Activated naive CD4-positive, alpha-beta T cell treated with anti-CD3 and anti-CD28 coated beads, Interleukin-2, amount 50 U/mL, for 72 hours (primary cell): ENCODE data around the gene RIPOR3. TPM values are rescaled to one million over a fixed set of nuclear protein-coding genes. Genes with fewer than 3 reads are reported as not detected.

ENCODE experiments used
- ATAC-seq, 2 donors: fragments of 150-1000 bp; cut with Tn5 transposase; 2 replicates each; pipeline ENCODE4 v1.10.0; 2021; ENCODE audit warnings: mild to moderate bottlenecking in 2 of 2, moderate library complexity in 2 of 2
- DNase-seq, 2 donors: peaks; one replicate each; pipeline ENCODE4 v3.0.0; 2021 to 2022; ENCODE audit warnings: low spot score in 2 of 2
- H3K27ac Mint-ChIP-seq, 2 donors: one replicate each; pipeline ENCODE4 v1.8.0; 2022; ENCODE audit warnings: mild to moderate bottlenecking in 2 of 2, mixed read lengths in 2 of 2
- H3K36me3 Mint-ChIP-seq, 2 donors: one replicate each; pipeline ENCODE4 v1.8.0; 2022; ENCODE audit warnings: mixed read lengths in 2 of 2
- H3K9me3 Mint-ChIP-seq, 2 donors: one replicate each; pipeline ENCODE4 v1.8.0; 2022; ENCODE audit warnings: mixed read lengths in 2 of 2
- total RNA-seq, 2 donors: library from RNA; stranded (reverse); gene quantifications; one replicate each; pipeline ENCODE4 v1.2.3, GENCODE V29; 2022

RIPOR3 gene
- total RNA-seq, 2 donors from 2014 or later = 0.08 TPM; not detected in 1

DNA sequence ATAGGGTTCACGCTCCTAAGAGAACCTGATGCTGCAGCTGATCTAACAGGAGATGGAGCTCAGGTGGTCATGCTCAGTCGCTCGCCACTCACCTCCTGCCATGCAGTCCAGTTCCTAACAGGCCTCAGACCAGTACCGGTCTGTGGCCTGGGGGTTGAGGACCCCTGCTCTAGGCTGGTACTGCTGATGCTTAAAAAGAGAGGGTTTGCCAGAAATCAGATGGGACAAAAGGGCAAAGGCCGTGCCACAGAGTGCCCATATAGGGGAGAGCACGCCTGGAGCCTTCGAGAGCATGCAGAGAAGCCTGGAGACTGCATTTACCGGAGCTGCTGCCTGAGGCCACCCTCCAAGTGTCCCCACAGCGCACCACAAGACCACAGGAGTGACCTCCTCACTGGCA lies 105.7 kb downstream of the RIPOR3 start:
- DNase-seq (no peak), ATAC-seq (no peak)
- Mint-ChIP-seq H3K36me3 (peaks cover 4 to 28% of the 10 kb centered on the region in 2 donors), H3K27ac (peak overlapping the region; percentile 17 to 50), H3K9me3 (no peaks in the 10 kb centered on the region)

DNA sequence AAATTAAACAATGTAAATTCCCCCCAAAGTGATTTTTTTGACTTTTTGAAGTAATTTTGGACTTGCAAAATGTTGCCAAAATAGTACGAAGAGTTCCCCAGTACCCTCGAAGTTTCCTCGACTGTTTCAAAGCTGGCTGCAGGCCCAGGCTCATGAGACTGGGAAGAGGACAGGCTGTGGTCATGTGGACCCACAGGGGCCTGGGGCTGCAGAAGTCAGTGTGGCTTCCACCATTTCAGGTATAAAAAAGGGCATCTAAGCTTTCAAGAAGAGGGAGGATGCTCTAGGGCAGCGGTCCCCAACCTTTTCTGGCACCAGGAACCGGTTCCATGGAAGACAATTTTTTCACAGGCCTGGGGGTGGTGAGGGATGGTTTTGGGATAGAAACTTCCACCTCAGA lies 106.1 kb downstream of the RIPOR3 start:
- H3K27ac Mint-ChIP-seq = peak overlapping the region; percentile 17 to 50

GRCh38 chr20:50584687-50585086 lies 106.7 kb downstream of the RIPOR3 start:
- DNase-seq (no peak), ATAC-seq (no peak)
- H3K9me3 Mint-ChIP-seq = no peaks in the 10 kb centered on the region
- H3K27ac Mint-ChIP-seq = peak overlapping the region; percentile 17 to 41
- peaks cover 10 to 34% of the 10 kb centered on the region in 2 donors for H3K36me3 Mint-ChIP-seq

More for the DNA sequence above, 106.1 kb downstream of the RIPOR3 start:
- Mint-ChIP-seq H3K9me3 (no peaks in the 10 kb centered on the region), H3K36me3 (peaks cover 8 to 33% of the 10 kb centered on the region in 2 donors)
- ATAC-seq (no peak), DNase-seq (no peak)

GRCh38 chr20:50583442-50584150 lies 107.7 kb downstream of the RIPOR3 start:
- Mint-ChIP-seq H3K9me3 (no peaks in the 10 kb centered on the region), H3K36me3 (peaks cover 15 to 42% of the 10 kb centered on the region in 2 donors), H3K27ac (peak overlapping the region in 1 of 2 donors; percentile 26)
- no peak for ATAC-seq
- DNase-seq = no peak

DNA sequence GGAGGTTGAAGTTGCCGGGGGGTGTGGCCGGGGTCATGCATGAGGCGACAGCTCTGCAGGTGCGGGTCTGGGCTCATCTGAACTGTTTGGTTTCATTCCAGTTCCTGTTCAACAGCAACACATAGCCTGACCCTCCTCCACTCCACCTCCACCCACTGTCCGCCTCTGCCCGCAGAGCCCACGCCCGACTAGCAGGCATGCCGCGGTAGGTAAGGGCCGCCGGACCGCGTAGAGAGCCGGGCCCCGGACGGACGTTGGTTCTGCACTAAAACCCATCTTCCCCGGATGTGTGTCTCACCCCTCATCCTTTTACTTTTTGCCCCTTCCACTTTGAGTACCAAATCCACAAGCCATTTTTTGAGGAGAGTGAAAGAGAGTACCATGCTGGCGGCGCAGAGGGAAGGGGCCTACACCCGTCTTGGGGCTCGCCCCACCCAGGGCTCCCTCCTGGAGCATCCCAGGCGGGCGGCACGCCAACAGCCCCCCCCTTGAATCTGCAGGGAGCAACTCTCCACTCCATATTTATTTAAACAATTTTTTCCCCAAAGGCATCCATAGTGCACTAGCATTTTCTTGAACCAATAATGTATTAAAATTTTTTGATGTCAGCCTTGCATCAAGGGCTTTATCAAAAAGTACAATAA lies 108.6 kb downstream of the RIPOR3 start:
- no peaks in the 10 kb centered on the region for H3K9me3 Mint-ChIP-seq
- DNase-seq (no peak), ATAC-seq (no peak)
- H3K27ac Mint-ChIP-seq = peak overlapping the region in 1 of 2 donors; percentile 60
- H3K36me3 Mint-ChIP-seq = peaks cover 18 to 45% of the 10 kb centered on the region in 2 donors

DNA sequence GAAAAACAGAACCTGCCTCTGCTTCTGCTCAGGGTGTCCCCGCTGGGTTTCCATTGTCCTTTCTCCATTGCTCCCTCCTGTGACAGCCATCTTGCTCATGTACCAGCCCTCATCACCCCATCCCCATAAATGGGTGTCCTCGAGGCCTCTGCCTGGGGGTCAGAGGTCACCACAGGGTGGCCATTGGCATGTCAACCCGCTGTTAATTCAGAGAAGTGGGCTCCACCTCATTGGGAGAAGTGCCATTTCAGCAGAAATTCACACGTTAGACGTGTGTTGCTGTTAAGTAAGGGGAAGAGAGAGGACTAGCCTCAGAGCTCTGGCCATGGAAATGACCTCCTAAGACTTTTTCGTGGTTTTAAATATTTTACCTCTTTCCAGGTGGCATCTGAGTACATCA lies 109.2 kb downstream of the RIPOR3 start:
- no peak for DNase-seq
- ATAC-seq = no peak
- H3K9me3 Mint-ChIP-seq = no peaks in the 10 kb centered on the region
- H3K27ac Mint-ChIP-seq = no peak overlapping the region
- H3K36me3 Mint-ChIP-seq = peaks cover 23 to 46% of the 10 kb centered on the region in 2 donors

DNA sequence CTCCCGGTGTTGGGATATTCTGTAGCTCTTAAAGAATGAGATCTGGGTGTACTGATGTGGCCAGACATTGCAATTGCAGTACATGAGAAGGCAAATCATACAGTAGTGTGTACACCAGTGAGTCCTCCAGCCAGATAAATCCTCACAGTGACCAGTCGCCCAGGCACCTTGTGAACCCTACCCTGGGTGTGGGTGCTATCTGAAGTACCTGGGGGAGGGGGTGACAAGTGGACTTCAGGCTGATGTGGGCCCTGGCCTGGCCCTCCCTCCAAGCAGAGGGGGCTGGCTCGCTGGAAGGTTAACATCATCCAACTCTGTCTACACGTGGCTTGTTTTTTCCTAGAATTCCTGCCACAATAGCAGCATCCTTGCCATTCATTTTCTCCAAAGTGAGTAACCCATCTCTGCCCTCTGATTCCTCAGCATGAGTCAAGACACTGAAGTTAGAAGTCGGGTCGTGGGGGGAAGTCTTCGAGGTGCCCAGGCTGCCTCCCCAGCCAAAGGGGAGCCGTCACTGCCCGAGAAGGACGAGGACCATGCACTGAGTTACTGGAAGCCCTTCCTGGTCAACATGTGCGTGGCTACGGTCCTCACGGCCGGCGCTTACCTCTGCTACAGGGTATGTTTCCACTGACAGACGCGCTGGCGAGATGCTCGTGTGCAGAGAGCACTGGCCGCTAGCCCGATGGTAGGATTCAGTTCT lies 110.3 kb downstream of the RIPOR3 start:
- ATAC-seq (no peak), DNase-seq (no peak)
- Mint-ChIP-seq H3K36me3 (peaks cover 23 to 46% of the 10 kb centered on the region in 2 donors), H3K9me3 (no peaks in the 10 kb centered on the region), H3K27ac (peak overlapping the region; percentile 44 to 63)

DNA sequence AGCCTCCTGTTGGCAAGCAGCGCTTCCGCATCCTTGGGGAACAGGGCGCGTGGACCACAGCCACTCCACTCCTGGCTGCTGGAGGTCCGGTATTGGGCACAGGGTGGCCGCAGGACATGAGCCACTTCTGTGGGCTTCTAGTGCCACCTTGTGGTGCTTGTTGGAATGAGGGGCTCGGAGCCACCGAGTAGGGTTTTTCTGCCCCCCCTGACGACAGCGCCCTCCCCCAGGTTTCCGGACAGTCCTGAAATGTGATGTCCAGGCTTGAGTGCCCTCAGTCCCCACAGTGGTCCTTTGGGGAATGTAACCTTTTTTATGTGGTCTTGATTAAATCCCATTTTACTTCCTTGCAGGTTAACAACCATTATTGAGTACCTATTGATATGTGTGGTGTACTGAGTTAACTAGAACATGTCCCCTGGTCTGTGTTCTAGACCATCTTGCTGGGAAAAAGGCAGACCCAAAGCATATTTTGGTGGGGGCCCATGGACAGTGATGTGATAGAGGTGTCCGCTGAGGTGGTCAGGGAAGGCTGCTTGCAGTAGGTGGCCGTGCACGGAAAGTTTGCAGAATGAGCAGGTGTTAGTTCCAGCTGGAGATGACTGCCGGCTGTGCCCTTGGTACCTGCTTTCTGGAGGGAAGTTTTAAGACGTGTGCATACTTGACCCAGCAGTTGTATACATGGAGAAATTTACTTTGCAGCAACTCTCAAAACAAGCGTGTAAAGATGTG lies 111.2 kb downstream of the RIPOR3 start:
- peak overlapping the region; percentile 7 to 63 for H3K27ac Mint-ChIP-seq
- peaks cover 23 to 48% of the 10 kb centered on the region in 2 donors for H3K36me3 Mint-ChIP-seq
- peak in 1 of 2 donors; percentile 41 for ATAC-seq
- H3K9me3 Mint-ChIP-seq = no peaks in the 10 kb centered on the region
- peak in 1 of 2 donors; percentile 59 for DNase-seq

DNA sequence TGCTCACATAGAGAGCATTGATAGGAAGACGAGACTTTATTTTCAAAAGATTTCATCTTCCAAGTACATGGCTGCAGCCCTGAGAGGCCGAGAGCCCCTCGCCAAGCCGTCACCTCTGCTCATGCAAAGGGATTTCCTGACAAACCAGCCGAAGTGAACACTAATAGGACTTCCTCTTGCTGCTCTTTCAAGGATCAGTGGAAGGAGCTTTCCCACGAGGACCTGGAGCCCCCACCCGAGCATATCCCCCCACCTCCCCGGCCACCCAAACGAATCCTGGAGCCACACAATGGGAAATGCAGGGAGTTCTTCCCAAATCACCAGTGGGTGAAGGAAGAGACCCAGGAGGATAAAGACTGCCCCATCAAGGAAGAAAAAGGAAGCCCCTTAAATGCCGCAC lies 111.8 kb downstream of the RIPOR3 start:
- no peak for DNase-seq
- no peaks in the 10 kb centered on the region for H3K9me3 Mint-ChIP-seq
- peak overlapping the region; percentile 21 to 60 for H3K27ac Mint-ChIP-seq
- ATAC-seq = no peak
- H3K36me3 Mint-ChIP-seq = peaks cover 23 to 55% of the 10 kb centered on the region in 2 donors

GRCh38 chr20:50578778-50579165 lies 112.6 kb downstream of the RIPOR3 start:
- Mint-ChIP-seq H3K36me3 (peaks cover 23 to 59% of the 10 kb centered on the region in 2 donors), H3K9me3 (no peaks in the 10 kb centered on the region), H3K27ac (peak overlapping the region; percentile 21 to 37)
- ATAC-seq (no peak), DNase-seq (no peak)

DNA sequence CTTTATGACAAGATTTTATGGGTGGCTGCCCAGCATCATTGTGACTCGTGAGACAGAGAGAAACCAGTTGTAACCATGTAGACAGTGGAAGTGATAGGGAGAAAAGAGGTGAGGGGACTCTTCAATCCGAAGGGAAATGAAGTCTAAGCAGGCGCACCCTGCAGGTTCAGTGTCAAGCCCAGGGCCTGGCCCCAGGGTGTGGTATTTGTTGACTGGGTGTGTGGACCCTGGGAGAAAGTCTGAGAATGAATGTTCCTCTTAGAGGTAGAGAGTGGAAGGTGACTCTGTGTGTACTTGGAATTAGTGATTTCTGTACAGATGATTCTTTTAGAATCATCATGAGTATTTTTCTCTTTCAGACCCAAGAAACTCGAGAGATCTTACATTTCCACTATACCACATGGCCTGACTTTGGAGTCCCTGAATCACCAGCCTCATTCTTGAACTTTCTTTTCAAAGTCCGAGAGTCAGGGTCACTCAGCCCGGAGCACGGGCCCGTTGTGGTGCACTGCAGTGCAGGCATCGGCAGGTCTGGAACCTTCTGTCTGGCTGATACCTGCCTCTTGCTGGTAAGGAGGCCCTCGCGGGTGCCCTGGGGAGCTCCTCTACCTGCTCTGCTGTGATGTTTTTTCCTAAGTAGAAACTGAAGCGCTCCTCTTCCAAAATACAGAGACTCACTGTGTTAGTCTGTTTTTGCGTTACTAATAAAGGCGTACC lies 113.1 kb downstream of the RIPOR3 start:
- DNase-seq = no peak
- peak; percentile 39 to 46 for ATAC-seq
- no peaks in the 10 kb centered on the region for H3K9me3 Mint-ChIP-seq
- H3K36me3 Mint-ChIP-seq = peaks cover 18 to 57% of the 10 kb centered on the region in 2 donors
- H3K27ac Mint-ChIP-seq = peak overlapping the region; percentile 70 to 91

GRCh38 chr20:50577175-50578018 lies 113.9 kb downstream of the RIPOR3 start:
- peak overlapping the region; percentile 70 to 91 for H3K27ac Mint-ChIP-seq
- H3K36me3 Mint-ChIP-seq = peaks cover 18 to 56% of the 10 kb centered on the region in 2 donors

GRCh38 chr20:50575865-50576720 lies 115.2 kb downstream of the RIPOR3 start:
- Mint-ChIP-seq H3K36me3 (peaks cover 18 to 63% of the 10 kb centered on the region in 2 donors), H3K9me3 (no peaks in the 10 kb centered on the region)

More at GRCh38 chr20:50577175-50578018, 113.9 kb downstream of the RIPOR3 start:
- no peaks in the 10 kb centered on the region for H3K9me3 Mint-ChIP-seq
- no peak for ATAC-seq
- no peak for DNase-seq

DNA sequence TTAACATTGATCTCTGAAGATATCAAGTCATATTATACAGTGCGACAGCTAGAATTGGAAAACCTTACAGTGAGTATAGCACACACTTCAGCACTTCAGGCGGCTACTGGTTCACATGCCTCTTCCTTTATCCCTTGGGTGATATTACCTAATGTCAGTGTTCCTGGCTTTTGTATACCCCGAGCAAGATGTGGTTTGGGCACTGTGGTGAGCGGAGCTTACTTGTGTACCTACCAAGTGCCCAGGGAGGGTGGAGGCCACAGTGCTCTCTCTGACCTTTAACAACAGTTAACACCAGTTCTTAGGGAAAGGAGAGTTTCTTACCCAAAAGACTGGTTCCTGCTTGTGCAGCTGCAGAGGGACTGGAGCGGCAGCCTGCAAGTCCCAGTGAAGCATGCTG lies 116.8 kb downstream of the RIPOR3 start:
- DNase-seq = no peak
- ATAC-seq = no peak
- peaks cover 13 to 54% of the 10 kb centered on the region in 2 donors for H3K36me3 Mint-ChIP-seq
- no peaks in the 10 kb centered on the region for H3K9me3 Mint-ChIP-seq
- peak overlapping the region in 1 of 2 donors; percentile 90 for H3K27ac Mint-ChIP-seq

More at GRCh38 chr20:50575865-50576720, 115.2 kb downstream of the RIPOR3 start:
- peak overlapping the region in 1 of 2 donors; percentile 90 for H3K27ac Mint-ChIP-seq
- DNase-seq = peak in 1 of 2 donors; percentile 57
- ATAC-seq = peak; percentile 79 to 85
